ENCODE data around the gene ANKK1. TPM values are rescaled to one million over a fixed set of nuclear protein-coding genes. Genes with fewer than 3 reads are reported as not detected.

The ANKK1 gene
- total RNA-seq, 4 donors from 2014 or later, result 0.64 to 9.7 TPM; not detected in 2

GRCh38 chr11:113386866-113387265 lies 713 bp upstream of the ANKK1 start:
- Histone ChIP-seq H3K36me3 (no peaks in the 10 kb centered on the region), H3K27me3 (peaks cover 33% of the 10 kb centered on the region), H3K4me3 (no peak overlapping the region), H3K4me1 (peaks cover 0 to 9% (median 5%) of the 10 kb centered on the region in 4 donors), H3K27ac (no peak overlapping the region), H3K9me3 (no peaks in the 10 kb centered on the region)
- TF ChIP-seq POLR2AphosphoS5 (IDR thresholded peaks at IDR 0.05) (no peak), CTCF (IDR thresholded peaks at IDR 0.05) (no peak), POLR2A (IDR thresholded peaks at IDR 0.05) (no peak), EP300 (IDR thresholded peaks at IDR 0.05; ENCODE audit: low read depth) (no peak)
- intact Hi-C loops (cut with DNase I; ENCODE audit: low total_unique reads) (no loop called here), in situ Hi-C loops (cut with MboI; ENCODE audit: low pct_ligation_motif_present in 1 of 4, low pct_unique_long_range_greater_than_20kb in 1 of 4, low sequenced_read_pairs in 3 of 4) (no loop called here)
- DNase-seq, result no peak
- 82 to 100% methylated on average over 1 to 5 of the region's 6 CpGs for WGBS, 2 donors (ENCODE audit: low coverage in 1 of 2)

GRCh38 chr11:113389272-113389671 lies 1.7 kb downstream of the ANKK1 start:
- H3K27ac ChIP-seq, result no peak overlapping the region
- no peak for TF ChIP-seq CTCF (IDR thresholded peaks at IDR 0.05)
- TF ChIP-seq EP300 (IDR thresholded peaks at IDR 0.05; ENCODE audit: low read depth), result no peak
- no peak for TF ChIP-seq POLR2AphosphoS5 (IDR thresholded peaks at IDR 0.05)
- TF ChIP-seq POLR2A (IDR thresholded peaks at IDR 0.05), result no peak
- in situ Hi-C loops (cut with MboI; ENCODE audit: low pct_ligation_motif_present in 1 of 4, low pct_unique_long_range_greater_than_20kb in 1 of 4, low sequenced_read_pairs in 3 of 4), result no loop called here
- no peak for DNase-seq
- H3K9me3 ChIP-seq, result no peaks in the 10 kb centered on the region
- H3K4me1 ChIP-seq, result peaks cover 0 to 9% (median 5%) of the 10 kb centered on the region in 4 donors
- H3K36me3 ChIP-seq, result no peaks in the 10 kb centered on the region
- intact Hi-C loops (cut with DNase I; ENCODE audit: low total_unique reads), result no loop called here
- H3K4me3 ChIP-seq, result no peak overlapping the region
- WGBS, 2 donors (ENCODE audit: low coverage in 1 of 2), result 58 to 69% methylated on average over 2 to 3 of the region's 3 CpGs
- peaks cover 33% of the 10 kb centered on the region for H3K27me3 ChIP-seq

GRCh38 chr11:113392236-113392921 lies 4.8 kb downstream of the ANKK1 start:
- H3K9me3 ChIP-seq, result no peaks in the 10 kb centered on the region
- intact Hi-C loops (cut with DNase I; ENCODE audit: low total_unique reads), result no loop called here
- WGBS, 2 donors (ENCODE audit: low coverage in 1 of 2), result 74 to 81% methylated on average over 2 to 3 of the region's 3 CpGs
- peaks cover 0 to 9% (median 5%) of the 10 kb centered on the region in 4 donors for H3K4me1 ChIP-seq
- H3K27me3 ChIP-seq, result peaks cover 26% of the 10 kb centered on the region
- in situ Hi-C loops (cut with MboI; ENCODE audit: low pct_ligation_motif_present in 1 of 4, low pct_unique_long_range_greater_than_20kb in 1 of 4, low sequenced_read_pairs in 3 of 4), result no loop called here
- H3K27ac ChIP-seq, result no peak overlapping the region
- H3K4me3 ChIP-seq, result no peak overlapping the region
- DNase-seq, result no peak
- TF ChIP-seq POLR2A (IDR thresholded peaks at IDR 0.05) (no peak), CTCF (IDR thresholded peaks at IDR 0.05) (no peak), POLR2AphosphoS5 (IDR thresholded peaks at IDR 0.05) (no peak), EP300 (IDR thresholded peaks at IDR 0.05; ENCODE audit: low read depth) (no peak)
- H3K36me3 ChIP-seq, result no peaks in the 10 kb centered on the region

- no peaks in the 10 kb centered on the region for H3K9me3 ChIP-seq
- intact Hi-C loops (cut with DNase I; ENCODE audit: low total_unique reads), result no loop called here
- H3K4me3 ChIP-seq, result no peak overlapping the region
- peaks cover 14% of the 10 kb centered on the region for H3K27me3 ChIP-seq
- 88 to 89% methylated on average over 2 to 8 of the region's 8 CpGs for WGBS, 2 donors (ENCODE audit: low coverage in 1 of 2)
- in situ Hi-C loops (cut with MboI; ENCODE audit: low pct_ligation_motif_present in 1 of 4, low pct_unique_long_range_greater_than_20kb in 1 of 4, low sequenced_read_pairs in 3 of 4), result no loop called here
- no peak overlapping the region for H3K27ac ChIP-seq
- H3K36me3 ChIP-seq, result no peaks in the 10 kb centered on the region
- no peak for DNase-seq
- TF ChIP-seq CTCF (IDR thresholded peaks at IDR 0.05) (no peak), POLR2A (IDR thresholded peaks at IDR 0.05) (no peak), EP300 (IDR thresholded peaks at IDR 0.05; ENCODE audit: low read depth) (no peak), POLR2AphosphoS5 (IDR thresholded peaks at IDR 0.05) (no peak)
- H3K4me1 ChIP-seq, result no peaks in the 10 kb centered on the region
Observed at GRCh38 chr11:113393501-113393985, 6.0 kb downstream of the ANKK1 start.

All from transverse colon (tissue), 4 donors.